C4-2B (cell line): ENCODE measurements around the gene SEC23IP.

ENCODE experiments used
- CTCF ChIP-seq: fragments of 450-650 bp; conservative IDR thresholded peaks from 2 replicates; pipeline ENCODE4 v1.5.1; 2017; ENCODE audit warnings: mild to moderate bottlenecking
- ZFX ChIP-seq: fragments of 450-650 bp; IDR thresholded peaks from 2 replicates; pipeline ENCODE4 v1.6.1; 2017

GRCh38 chr10:119970107-119970506 is 77.6 kb downstream of the SEC23IP start:
- TF ChIP-seq CTCF (no peak), ZFX (no peak)
